ENCODE data around the gene TCN2. TPM values are rescaled to one million over a fixed set of nuclear protein-coding genes. Genes with fewer than 3 reads are reported as not detected.

Gene TCN2
- total RNA-seq, result 31.2 TPM

GRCh38 chr22:30606455-30607299 is at the start of gene TCN2:
TSS of gene TCN2 (plus strand) at chr22:30607174. CDS start at chr22:30607332, 158 bp downstream.

DNA sequence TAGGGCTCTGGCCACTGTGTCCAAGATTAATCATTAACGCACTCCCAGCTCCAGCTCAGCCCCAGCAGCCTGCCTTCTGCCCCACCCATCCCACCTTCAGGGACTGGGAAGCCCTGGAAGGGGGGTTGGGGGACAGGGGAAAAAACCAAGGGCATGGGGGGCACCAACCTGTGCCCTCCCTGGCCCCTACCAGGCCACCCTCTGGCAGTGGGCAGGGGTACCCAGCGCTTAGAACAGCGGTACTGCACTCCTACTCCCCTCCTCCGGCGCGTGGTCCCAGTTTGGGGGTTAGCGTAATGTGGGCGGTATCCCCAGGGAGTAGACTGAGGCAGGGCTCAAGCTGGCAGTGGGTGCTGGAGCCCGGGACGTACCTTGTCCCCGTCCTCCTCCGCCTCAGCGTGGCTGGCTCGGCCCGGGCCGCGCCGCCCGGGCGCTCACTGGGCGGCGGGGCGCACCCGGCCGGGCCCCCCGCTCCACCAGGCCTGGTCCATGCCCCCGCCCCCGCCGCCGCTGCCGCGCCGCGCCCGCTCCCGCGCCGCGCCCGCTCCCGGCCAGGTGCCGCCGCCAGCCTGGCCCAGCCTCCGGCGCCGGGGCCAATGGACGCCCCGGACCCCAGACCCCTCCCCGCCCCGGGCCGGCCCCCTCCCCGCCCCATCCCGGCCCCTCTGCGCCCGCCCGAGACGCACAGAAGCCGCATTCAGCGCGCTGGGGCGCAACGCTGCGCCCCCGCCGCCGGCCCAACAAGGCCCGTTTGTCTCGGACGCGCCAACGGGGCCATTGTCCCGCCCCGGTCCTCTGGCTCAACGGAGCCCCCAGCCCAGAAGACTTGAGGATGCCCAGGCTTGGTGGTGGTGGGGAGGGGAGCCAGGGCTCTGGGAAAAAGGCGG is 32.6 kb upstream of the TCN2 start, which contains the start of gene GAL3ST1:
Gene GAL3ST1, minus strand, starts transcription at position 571 of the 887 bp plus-strand sequence. CDS start 17,273 bp downstream, outside the sequence.

DNA sequence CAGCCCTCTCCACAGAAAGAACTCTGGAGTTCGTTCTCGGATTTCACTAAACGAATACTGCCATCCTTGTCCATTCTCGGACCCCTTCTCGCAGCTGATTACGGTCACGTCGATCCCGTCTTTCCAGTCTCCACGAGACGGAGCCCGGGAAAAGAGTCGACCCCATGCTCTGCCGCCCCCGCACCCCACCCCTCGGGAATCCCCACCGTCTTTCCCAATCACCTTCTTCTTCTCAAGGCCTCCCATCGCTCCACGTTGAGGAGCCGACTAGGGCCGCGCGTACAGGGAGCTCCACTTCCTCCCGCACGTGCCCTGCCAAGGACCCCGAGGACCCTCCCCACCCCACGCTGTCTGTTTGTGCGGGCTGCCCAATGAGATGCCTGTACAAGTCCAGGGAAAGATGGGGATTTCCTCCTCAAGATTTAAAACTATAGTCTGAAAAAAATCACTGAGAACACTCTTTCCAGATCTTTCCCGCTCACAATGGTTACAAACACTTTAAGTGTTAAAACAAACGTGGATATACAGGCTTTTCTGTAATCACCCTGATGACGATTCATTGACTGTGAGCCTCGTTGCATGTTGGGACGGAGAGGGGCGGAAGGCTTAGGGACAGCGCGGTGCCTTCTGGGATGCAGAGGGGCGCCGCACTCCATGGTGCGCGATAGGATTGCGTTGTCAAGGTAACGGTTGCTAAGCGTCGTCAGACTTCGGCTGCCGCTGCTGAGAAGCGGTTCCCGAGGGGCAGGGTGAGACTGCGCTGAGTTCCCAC is 15.2 kb upstream of the TCN2 start, which contains the start of gene PES1:
Gene PES1, minus strand, starts transcription at position 323 of the 772 bp plus-strand sequence. Its CDS starts 77 bp downstream, at position 246.

GRCh38 chr22:30635273-30636225 is 28.6 kb downstream of the TCN2 start, which contains the start of gene SLC35E4:
TSS of gene SLC35E4 (plus strand) at chr22:30635781. CDS start at chr22:30636451, 670 bp downstream.

DNA sequence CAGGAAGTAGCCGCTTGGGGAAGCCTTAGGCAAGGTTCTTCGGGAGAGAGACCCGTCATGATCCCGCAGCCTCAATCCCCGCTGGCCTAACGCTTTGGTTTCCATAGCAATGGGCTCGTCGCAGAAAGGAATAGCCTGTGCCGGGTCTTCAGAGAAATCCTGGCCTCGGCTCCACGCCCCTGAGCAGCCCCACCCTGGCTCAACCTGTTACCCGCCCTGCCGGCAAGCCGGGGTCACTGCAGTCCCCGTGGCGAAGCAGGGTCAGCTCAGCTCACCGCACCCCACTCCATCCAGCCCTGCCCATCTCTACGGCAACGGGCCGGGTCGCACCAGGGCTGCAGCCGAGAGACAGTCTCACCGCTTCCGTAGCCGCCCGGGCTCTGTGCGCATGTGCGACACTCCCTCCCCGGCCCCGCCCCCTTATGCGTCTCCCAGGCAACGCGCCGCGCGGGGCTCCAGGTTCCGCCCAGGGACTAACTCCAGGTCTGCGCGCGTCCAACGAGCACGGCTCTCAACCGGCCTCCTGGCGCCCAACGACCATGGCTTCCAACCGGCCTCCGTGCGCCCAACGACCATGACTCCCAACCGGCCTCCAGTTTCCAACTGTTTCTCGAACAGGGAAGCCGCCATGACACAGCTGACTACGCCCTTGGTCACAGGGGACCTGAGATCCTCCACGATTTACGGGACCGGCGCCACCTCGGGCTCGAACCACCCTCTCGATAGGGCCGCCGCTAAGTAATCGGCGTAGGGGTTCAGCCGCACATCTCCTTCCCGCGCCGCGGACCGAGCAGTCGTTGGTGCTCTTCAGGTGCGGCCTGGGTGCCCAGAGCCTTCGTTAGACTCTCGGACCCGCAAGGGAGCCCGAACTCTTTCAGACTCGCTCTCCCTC is 60.8 kb downstream of the TCN2 start, which contains the start of gene DUSP18:
Gene DUSP18, minus strand, starts transcription at position 382 of the 892 bp plus-strand sequence. CDS start 3,872 bp downstream, outside the sequence.

Other genes with a start within 250 kb of the TCN2 start
- gene RNF215, start 219.8 kb upstream of the TCN2 start, total RNA-seq, result 19.8 TPM
- gene SEC14L2, start 210.2 kb upstream of the TCN2 start, total RNA-seq, result 27.5 TPM
- 18.7 TPM for gene MTFP1, start 181.4 kb upstream of the TCN2 start, total RNA-seq
- not detected for gene SEC14L3, start 135.2 kb upstream of the TCN2 start, total RNA-seq
- 0.60 TPM for gene SEC14L4, start 101.5 kb upstream of the TCN2 start, total RNA-seq
- gene SEC14L6, start 60.4 kb upstream of the TCN2 start, total RNA-seq, result 4.1 TPM
- gene GAL3ST1, start 32.5 kb upstream of the TCN2 start, total RNA-seq, result 2.7 TPM
- 42.1 TPM for gene PES1, start 15.3 kb upstream of the TCN2 start, total RNA-seq
- gene SLC35E4, start 28.6 kb downstream of the TCN2 start, total RNA-seq, result 8.8 TPM
- gene DUSP18, start 60.7 kb downstream of the TCN2 start, total RNA-seq, result 16.6 TPM
- gene OSBP2, start 87.7 kb downstream of the TCN2 start, total RNA-seq, result 59.9 TPM

Measured in camera-type eye (tissue), 1 donor.